GM10248 (cell line): Measurements from ENCODE around the gene KCNMA1.

ENCODE experiments used
- CTCF ChIA-PET: fragments of 300-600 bp; sonication (Branson Sonifier 250); formaldehyde crosslinking; extraction: SDS; loops from one replicate; lab custom pipeline; 2021; ENCODE audit warnings: antibody characterized with exemption; lab: Yijun Ruan, JAX
- POLR2A ChIA-PET: fragments of 350-650 bp; sonication (Branson Sonifier 250); formaldehyde crosslinking; extraction: SDS; loops from one replicate; lab custom pipeline; 2020; ENCODE audit warnings: antibody characterized with exemption; lab: Yijun Ruan, JAX
- DNase-seq: peaks from one replicate; pipeline ENCODE4 v3.0.0; 2012; ENCODE audit errors: extremely low spot score
- CTCF ChIP-seq: IDR thresholded peaks from 2 replicates; pipeline ENCODE4 v1.5.1; 2012; ENCODE audit warnings: mild to moderate bottlenecking, low read depth; ENCODE audit errors: extremely low read depth, missing control alignments, control extremely low read depth

KCNMA1 gene

DNA sequence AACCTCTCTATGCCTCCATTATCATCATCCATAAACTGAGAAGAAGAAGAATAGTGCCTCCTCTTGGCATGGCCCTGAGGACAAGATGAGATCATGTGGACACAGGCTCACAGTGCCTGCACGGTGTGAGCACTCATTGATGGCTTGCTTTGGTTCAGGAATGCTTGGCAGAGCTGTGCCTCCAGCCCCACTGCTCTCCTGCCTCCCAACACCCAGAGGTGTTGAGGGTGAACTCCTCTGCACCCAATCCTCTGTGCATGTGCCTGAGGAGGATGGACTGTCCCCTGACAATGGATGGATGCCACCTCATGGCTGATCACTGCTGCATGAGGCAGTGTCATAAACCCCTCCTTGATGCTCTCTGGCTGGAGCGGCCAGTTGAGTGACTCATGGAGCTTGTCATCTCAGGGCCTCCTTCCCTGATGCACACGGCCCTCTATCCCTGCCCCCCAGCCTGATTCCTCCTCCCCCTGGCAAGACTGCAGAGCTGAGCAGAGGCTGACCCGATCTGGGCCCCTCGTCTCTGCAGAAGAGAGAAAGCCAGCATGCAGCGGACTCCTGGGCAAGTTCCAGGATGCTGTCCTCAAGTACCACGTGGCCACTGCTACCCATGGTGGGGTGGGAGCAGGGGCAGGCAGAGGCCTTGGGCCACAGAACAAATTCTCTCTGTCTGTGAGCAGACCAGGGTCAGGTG is 136.3 kb downstream of the KCNMA1 start:
- ChIA-PET CTCF (interaction anchor here (1.1 to 2.1 kb wide), 5 partner anchors 9 to 55 kb away, joined by 3 to 7 read pairs (median 4); no protein-coding TSS in a partner anchor), POLR2A (no interaction called here)
- no peak for DNase-seq
- TF ChIP-seq CTCF = no peak

DNA sequence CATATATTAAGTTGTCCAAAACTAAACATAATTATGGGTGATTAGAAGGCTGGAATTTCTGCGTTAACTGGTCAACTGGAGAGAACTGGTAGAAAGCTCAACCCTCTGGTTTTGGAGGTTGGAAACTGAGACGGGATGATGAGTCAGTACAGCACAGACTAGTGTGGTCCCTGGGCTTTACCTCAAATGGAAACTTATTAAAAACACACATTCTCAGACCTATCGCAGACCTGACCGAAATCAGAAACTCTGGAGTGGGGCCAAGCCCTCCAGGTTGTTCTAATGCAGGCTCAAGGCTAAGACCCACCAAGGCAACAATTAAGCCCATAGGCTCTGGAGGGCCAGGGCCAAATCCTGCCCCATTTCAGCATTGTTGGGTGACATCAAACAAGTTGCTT is 136.9 kb downstream of the KCNMA1 start:
- no peak for TF ChIP-seq CTCF
- DNase-seq = no peak
- CTCF ChIA-PET = interaction anchor here (0.9 to 1.1 kb wide), 2 partner anchors 9 to 211 kb away, joined by 3 to 4 read pairs; no protein-coding TSS in a partner anchor
- POLR2A ChIA-PET = no interaction called here

DNA sequence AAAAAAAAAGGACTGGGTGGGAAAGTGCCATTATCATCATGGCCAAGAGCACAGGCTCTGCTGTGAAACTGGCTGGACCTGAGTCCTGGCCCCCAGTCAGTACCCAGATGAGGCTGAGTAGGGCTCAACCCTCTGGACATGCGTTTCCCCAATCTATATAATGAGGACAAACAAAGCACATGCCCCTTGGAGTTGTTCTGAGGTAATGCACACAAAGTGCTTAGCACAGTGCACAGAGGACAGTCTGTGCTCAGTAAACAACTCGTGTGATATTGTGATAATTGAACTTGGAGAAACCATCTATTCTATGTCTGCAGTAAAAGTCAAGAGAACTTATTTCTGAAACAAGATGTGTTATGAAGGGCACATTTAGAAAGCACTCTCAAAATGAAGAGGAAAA is 138.8 kb downstream of the KCNMA1 start:
- DNase-seq = no peak
- ChIA-PET POLR2A (no interaction called here), CTCF (no interaction called here)
- no peak for TF ChIP-seq CTCF

DNA sequence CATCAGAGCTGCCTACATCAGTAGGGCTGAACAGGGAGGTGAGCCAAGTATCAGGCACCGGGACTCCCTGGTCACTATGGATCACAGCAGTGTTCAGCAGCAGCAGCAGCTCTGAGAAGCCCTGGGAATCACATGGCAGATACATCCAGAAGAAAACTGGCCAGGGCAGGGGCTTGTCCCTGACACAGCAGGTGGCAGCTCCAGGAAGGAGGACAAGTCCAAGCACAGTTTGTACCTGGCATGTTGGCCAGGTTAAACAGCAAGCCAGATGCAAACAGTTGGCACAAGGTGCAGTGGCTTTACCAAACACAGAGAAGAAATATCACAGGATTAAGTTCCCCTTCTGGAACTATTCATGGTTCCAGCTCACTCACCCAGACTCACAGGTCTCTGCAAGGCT is 139.4 kb downstream of the KCNMA1 start:
- ChIA-PET CTCF (interaction anchor here (1.9 kb wide), 1 partner anchor 12 kb away, joined by 7 read pairs; no protein-coding TSS in a partner anchor), POLR2A (no interaction called here)
- DNase-seq = no peak

DNA sequence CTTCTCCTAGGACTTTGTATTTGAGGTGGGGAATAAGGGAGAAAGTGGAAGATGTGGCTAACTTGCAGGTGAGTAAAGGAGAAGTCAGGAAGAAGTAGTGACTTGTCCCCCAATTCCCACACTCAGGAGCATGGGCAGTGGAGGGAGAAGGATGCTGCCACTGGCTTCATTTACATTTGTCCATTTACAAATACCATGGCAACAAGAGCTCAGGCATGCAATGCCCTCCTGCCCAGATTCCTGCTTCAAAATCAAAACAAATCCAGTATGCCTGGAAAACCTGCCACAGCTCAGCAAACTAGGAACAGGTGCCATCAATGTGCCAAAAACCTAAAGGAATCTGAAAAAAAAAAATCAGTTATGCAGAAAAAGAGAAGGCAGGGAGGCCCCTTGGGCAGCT is 139.9 kb downstream of the KCNMA1 start:
- DNase-seq = no peak
- POLR2A ChIA-PET = interaction anchor here (0.7 kb wide), 1 partner anchor 50 kb away, joined by 3 read pairs; no protein-coding TSS in a partner anchor
- TF ChIP-seq CTCF = no peak
- CTCF ChIA-PET = interaction anchor here (1.9 to 3.5 kb wide), 2 partner anchors 8 to 12 kb away, joined by 7 to 13 read pairs; no protein-coding TSS in a partner anchor

More for the DNA sequence above, 139.4 kb downstream of the KCNMA1 start:
- no peak for TF ChIP-seq CTCF

DNA sequence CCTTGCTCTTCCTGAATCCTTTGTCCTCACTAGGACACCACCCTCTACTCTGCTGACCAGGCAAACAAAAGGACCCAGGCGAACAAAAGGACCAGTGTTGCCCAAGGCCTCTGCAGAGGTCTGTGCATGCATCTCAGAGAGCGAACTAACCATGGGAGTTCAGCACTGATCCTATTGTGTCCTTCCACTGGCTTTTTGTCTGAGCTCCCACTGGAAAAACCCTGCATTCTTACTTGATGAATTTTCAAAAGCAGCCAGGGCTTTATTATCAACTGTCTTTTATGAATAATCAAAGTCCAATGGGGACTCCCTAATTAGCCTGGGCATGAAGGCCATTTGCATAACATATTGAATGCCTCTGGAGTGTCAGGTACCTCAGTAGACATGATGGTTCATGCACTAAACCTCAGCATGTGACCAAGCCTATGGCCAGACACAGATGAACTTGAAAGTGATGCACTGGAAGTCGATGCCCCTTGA is 140.6 kb downstream of the KCNMA1 start:
- DNase-seq = no peak
- POLR2A ChIA-PET = no interaction called here
- TF ChIP-seq CTCF = no peak
- CTCF ChIA-PET = interaction anchor here (1.9 to 3.5 kb wide), 2 partner anchors 9 to 11 kb away, joined by 7 to 13 read pairs; no protein-coding TSS in a partner anchor
